Measurements from ENCODE around the gene PBX1.

GRCh38 chr1:164863056-164863455, 304.1 kb downstream of the PBX1 start:
- no peak for TF ChIP-seq POLR2A (IDR thresholded peaks at IDR 0.05; ENCODE audit: low read depth, low read length)
- no peak for TF ChIP-seq TAF1 (IDR thresholded peaks at IDR 0.05; ENCODE audit: low read depth, low read length)
- no peak for TF ChIP-seq POLR2AphosphoS5 (IDR thresholded peaks at IDR 0.05; ENCODE audit: low read depth, low read length)
- no peak for TF ChIP-seq SPI1 (IDR thresholded peaks at IDR 0.05; ENCODE audit: low read depth, low read length)
- TF ChIP-seq PAX5 (IDR thresholded peaks at IDR 0.05; ENCODE audit: insufficient read depth, low read length, severe bottlenecking): no peak
- no peak for TF ChIP-seq POU2F2 (IDR thresholded peaks at IDR 0.05; ENCODE audit: low read depth, low read length)

All from GM12891 (cell line).